T-helper 17 cell (primary cell): ENCODE measurements around the gene TACR1. TPM values are rescaled to one million over a fixed set of nuclear protein-coding genes. Genes with fewer than 3 reads are reported as not detected.
A peak's percentile ranks its signal among the peaks of the same experiment; 100 is the strongest.
"Not testable (repeated sequence)": the region's sequence is repeated elsewhere in the genome, so short reads cannot be mapped to it uniquely, and the experiment has no call there.

Experiments used
- ATAC-seq: fragments of 150-1000 bp; cut with Tn5 transposase; 2 replicates; pipeline ENCODE4 v1.10.0; 2021; ENCODE audit warnings: mild to moderate bottlenecking, moderate library complexity
- DNase-seq, 3 donors: peaks; one replicate each; pipeline versions ENCODE4 v3.0.0 to v3.0.0-alpha.2; 2020 to 2021
- H3K9me3 ChIP-seq: one replicate; pipeline ENCODE4 v1.7.0; 2013; ENCODE audit warnings: low read length, mild to moderate bottlenecking; ENCODE audit not compliant: control insufficient read depth, poor library complexity, severe bottlenecking
- H3K27ac Mint-ChIP-seq: one replicate; pipeline ENCODE4 v1.8.0; 2022; ENCODE audit warnings: mild to moderate bottlenecking, moderate library complexity, mixed read lengths
- H3K27me3 Mint-ChIP-seq: one replicate; pipeline ENCODE4 v1.8.0; 2022; ENCODE audit warnings: mixed read lengths
- H3K36me3 Mint-ChIP-seq: one replicate; pipeline ENCODE4 v1.8.0; 2022; ENCODE audit warnings: low read depth, mixed read lengths
- H3K4me1 Mint-ChIP-seq: one replicate; pipeline ENCODE4 v1.8.0; 2022; ENCODE audit warnings: mild to moderate bottlenecking, mixed read lengths
- H3K4me3 Mint-ChIP-seq: one replicate; pipeline ENCODE4 v1.8.0; 2022; ENCODE audit warnings: mild to moderate bottlenecking, moderate library complexity, mixed read lengths
- total RNA-seq, 4 donors: library from RNA in 2 of 4; stranded (reverse) in 2 of 4; gene quantifications; one replicate each; pipeline ENCODE4 v1.2.3 and lab custom pipeline; 2022 to 2026

The TACR1 gene
- total RNA-seq, 2 donors from 2014 or later, result not detected

GRCh38 chr2:75219213-75219612 is 19.9 kb upstream of the TACR1 start:
- H3K9me3 ChIP-seq, H3K27ac Mint-ChIP-seq, ATAC-seq, H3K4me1 Mint-ChIP-seq, H3K4me3 Mint-ChIP-seq, DNase-seq, H3K36me3 Mint-ChIP-seq: not testable (repeated sequence)
- peaks cover 41% of the 10 kb centered on the region for H3K27me3 Mint-ChIP-seq

- no peak for DNase-seq
- peaks cover 4% of the 10 kb centered on the region for H3K4me1 Mint-ChIP-seq
- peak overlapping the region; percentile 41 for H3K4me3 Mint-ChIP-seq
- peaks cover 2% of the 10 kb centered on the region for H3K36me3 Mint-ChIP-seq
- peaks cover 18% of the 10 kb centered on the region for H3K27me3 Mint-ChIP-seq
- no peaks in the 10 kb centered on the region for H3K9me3 ChIP-seq
- ATAC-seq, result peak; percentile 60
- H3K27ac Mint-ChIP-seq, result peak overlapping the region; percentile 17
These were observed 12.0 kb upstream of the TACR1 start for GRCh38 chr2:75211266-75211770.

GRCh38 chr2:75210409-75210808 is 11.1 kb upstream of the TACR1 start:
- Mint-ChIP-seq H3K4me1 (peaks cover 4% of the 10 kb centered on the region), H3K4me3 (no peak overlapping the region), H3K27ac (peak overlapping the region; percentile 17), H3K36me3 (peaks cover 5% of the 10 kb centered on the region), H3K27me3 (peaks cover 27% of the 10 kb centered on the region)
- no peak for DNase-seq
- H3K9me3 ChIP-seq, result no peaks in the 10 kb centered on the region
- no peak for ATAC-seq

GRCh38 chr2:75208738-75209137 is 9.4 kb upstream of the TACR1 start:
- DNase-seq, result no peak
- Mint-ChIP-seq H3K36me3 (peaks cover 5% of the 10 kb centered on the region), H3K27me3 (peaks cover 43% of the 10 kb centered on the region), H3K27ac (no peak overlapping the region), H3K4me1 (peaks cover 4% of the 10 kb centered on the region), H3K4me3 (no peak overlapping the region)
- H3K9me3 ChIP-seq, result no peaks in the 10 kb centered on the region
- ATAC-seq, result no peak

- H3K9me3 ChIP-seq, result no peaks in the 10 kb centered on the region
- peaks cover 3% of the 10 kb centered on the region for H3K36me3 Mint-ChIP-seq
- no peak for ATAC-seq
- H3K4me3 Mint-ChIP-seq, result no peak overlapping the region
- peaks cover 67% of the 10 kb centered on the region for H3K27me3 Mint-ChIP-seq
- H3K27ac Mint-ChIP-seq, result no peak overlapping the region
- no peaks in the 10 kb centered on the region for H3K4me1 Mint-ChIP-seq
- DNase-seq, result no peak
These were observed 5.5 kb upstream of the TACR1 start for GRCh38 chr2:75204833-75205232.

GRCh38 chr2:75202359-75202758 is 3.0 kb upstream of the TACR1 start:
- H3K27ac Mint-ChIP-seq, result no peak overlapping the region
- H3K4me3 Mint-ChIP-seq, result no peak overlapping the region
- H3K4me1 Mint-ChIP-seq, result no peaks in the 10 kb centered on the region
- no peak for ATAC-seq
- H3K9me3 ChIP-seq, result no peaks in the 10 kb centered on the region
- peaks cover 8% of the 10 kb centered on the region for H3K36me3 Mint-ChIP-seq
- H3K27me3 Mint-ChIP-seq, result peaks cover 81% of the 10 kb centered on the region
- no peak for DNase-seq

- no peak for DNase-seq
- Mint-ChIP-seq H3K27me3 (peaks cover 80% of the 10 kb centered on the region), H3K36me3 (peaks cover 5% of the 10 kb centered on the region), H3K27ac (no peak overlapping the region), H3K4me3 (peak overlapping the region; percentile 74), H3K4me1 (no peaks in the 10 kb centered on the region)
- ATAC-seq, result peak; percentile 35
- no peaks in the 10 kb centered on the region for H3K9me3 ChIP-seq
These were observed 1.1 kb upstream of the TACR1 start for GRCh38 chr2:75200140-75201096.

GRCh38 chr2:75195076-75195691 is 4.1 kb downstream of the TACR1 start:
- Mint-ChIP-seq H3K27me3 (peaks cover 69% of the 10 kb centered on the region), H3K4me1 (no peaks in the 10 kb centered on the region), H3K4me3 (no peak overlapping the region), H3K36me3 (peaks cover 5% of the 10 kb centered on the region), H3K27ac (no peak overlapping the region)
- ATAC-seq (no peak), DNase-seq (no peak)
- H3K9me3 ChIP-seq, result no peaks in the 10 kb centered on the region

- no peak overlapping the region for H3K4me3 Mint-ChIP-seq
- ATAC-seq (no peak), DNase-seq (no peak)
- no peaks in the 10 kb centered on the region for H3K9me3 ChIP-seq
- peaks cover 5% of the 10 kb centered on the region for H3K36me3 Mint-ChIP-seq
- H3K27me3 Mint-ChIP-seq, result peaks cover 64% of the 10 kb centered on the region
- no peak overlapping the region for H3K27ac Mint-ChIP-seq
- no peaks in the 10 kb centered on the region for H3K4me1 Mint-ChIP-seq
These were observed 5.0 kb downstream of the TACR1 start for GRCh38 chr2:75194184-75194868.

- Mint-ChIP-seq H3K27ac (no peak overlapping the region), H3K4me3 (no peak overlapping the region), H3K4me1 (no peaks in the 10 kb centered on the region), H3K27me3 (peaks cover 54% of the 10 kb centered on the region), H3K36me3 (no peaks in the 10 kb centered on the region)
- DNase-seq (no peak), ATAC-seq (no peak)
- H3K9me3 ChIP-seq, result no peaks in the 10 kb centered on the region
These were observed 6.8 kb downstream of the TACR1 start for GRCh38 chr2:75192496-75192895.

- DNase-seq, result no peak
- no peaks in the 10 kb centered on the region for H3K36me3 Mint-ChIP-seq
These were observed 8.9 kb downstream of the TACR1 start for GRCh38 chr2:75190271-75190990.

GRCh38 chr2:75186821-75187220 is 12.5 kb downstream of the TACR1 start:
- H3K27ac Mint-ChIP-seq, result no peak overlapping the region
- H3K4me1 Mint-ChIP-seq, result no peaks in the 10 kb centered on the region
- ATAC-seq (no peak), DNase-seq (no peak)
- peaks cover 17% of the 10 kb centered on the region for H3K27me3 Mint-ChIP-seq
- no peaks in the 10 kb centered on the region for H3K36me3 Mint-ChIP-seq
- H3K9me3 ChIP-seq, result no peaks in the 10 kb centered on the region
- no peak overlapping the region for H3K4me3 Mint-ChIP-seq

More at GRCh38 chr2:75190271-75190990, 8.9 kb downstream of the TACR1 start:
- Mint-ChIP-seq H3K27me3 (peaks cover 36% of the 10 kb centered on the region), H3K27ac (no peak overlapping the region), H3K4me3 (no peak overlapping the region), H3K4me1 (no peaks in the 10 kb centered on the region)
- H3K9me3 ChIP-seq, result no peaks in the 10 kb centered on the region
- ATAC-seq, result no peak
